ENCODE data around the gene SLC16A9.

The SLC16A9 gene

GRCh38 chr10:59702347-59702746, 7.3 kb downstream of the SLC16A9 start:
- no peak for DNase-seq (ENCODE audit: low spot score)
- TF ChIP-seq CTCF (IDR thresholded peaks at IDR 0.05; ENCODE audit: extremely low read depth, missing control alignments) = no peak

DNA sequence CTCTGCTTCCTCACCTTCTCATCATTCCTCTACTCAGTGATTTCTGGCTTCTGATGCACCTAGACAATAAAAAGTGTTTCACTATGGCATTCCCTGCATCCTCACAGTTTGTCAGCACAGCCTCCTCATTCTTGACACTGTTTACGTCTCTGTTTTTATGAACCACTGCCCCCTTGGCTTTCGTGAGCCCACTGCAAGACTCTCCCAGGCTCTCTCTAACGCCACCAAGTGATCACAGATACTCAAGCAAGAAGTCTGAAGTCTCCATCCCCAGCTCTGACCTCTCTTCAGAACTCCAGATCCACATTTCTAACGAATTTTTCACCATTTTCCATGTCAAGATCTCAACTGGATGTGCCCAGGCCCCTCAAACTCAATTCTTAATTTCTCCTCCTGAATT, 8.9 kb downstream of the SLC16A9 start:
- no peak for DNase-seq (ENCODE audit: low spot score)
- TF ChIP-seq CTCF (IDR thresholded peaks at IDR 0.05; ENCODE audit: extremely low read depth, missing control alignments) = no peak

DNA sequence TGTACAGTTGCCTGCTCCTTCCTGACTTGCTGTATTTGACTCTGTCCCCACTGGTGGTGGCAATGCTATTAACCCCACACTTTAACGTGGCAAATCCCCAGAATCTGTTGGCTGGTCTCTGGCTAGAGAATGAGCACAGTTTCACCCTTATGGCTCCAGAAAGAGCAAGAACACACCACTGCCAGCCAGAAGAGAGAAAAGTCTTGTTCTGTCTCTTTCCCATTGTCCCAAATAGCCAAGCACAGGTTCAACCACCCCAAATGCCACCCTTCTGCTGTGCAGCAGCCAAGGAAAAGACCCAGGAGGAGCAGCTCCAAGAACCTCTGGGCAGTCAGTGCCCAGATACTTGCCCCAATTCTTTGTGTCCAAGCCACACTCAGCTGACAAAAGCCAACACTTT, 11.3 kb downstream of the SLC16A9 start:
- DNase-seq (ENCODE audit: low spot score) = no peak
- no peak for TF ChIP-seq CTCF (IDR thresholded peaks at IDR 0.05; ENCODE audit: extremely low read depth, missing control alignments)

- no peak for TF ChIP-seq CTCF (IDR thresholded peaks at IDR 0.05; ENCODE audit: extremely low read depth, missing control alignments)
- DNase-seq (ENCODE audit: low spot score) = no peak
Observed at GRCh38 chr10:59695637-59696036, 14.0 kb downstream of the SLC16A9 start.

GRCh38 chr10:59694936-59695335, 14.7 kb downstream of the SLC16A9 start:
- TF ChIP-seq CTCF (IDR thresholded peaks at IDR 0.05; ENCODE audit: extremely low read depth, missing control alignments) = no peak
- no peak for DNase-seq (ENCODE audit: low spot score)

DNA sequence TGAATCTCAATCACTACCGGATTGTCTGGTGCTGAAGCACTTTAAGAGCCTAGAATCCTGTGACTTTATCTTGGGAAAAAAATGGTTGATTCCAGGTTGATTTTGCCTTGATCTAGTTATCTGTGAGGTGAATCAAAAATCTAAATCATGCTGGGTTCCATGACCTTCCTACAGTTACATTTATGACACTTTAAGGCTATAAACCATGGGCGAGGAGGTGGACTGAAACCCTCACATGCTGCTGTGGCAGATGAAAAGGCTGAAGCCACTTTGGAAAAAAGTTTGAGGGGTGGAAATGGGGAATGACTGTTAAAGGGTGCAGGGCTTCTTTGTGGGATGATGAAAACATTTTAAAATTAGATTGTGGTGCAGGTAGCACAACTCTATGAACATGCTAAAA, 17.5 kb downstream of the SLC16A9 start:
- DNase-seq (ENCODE audit: low spot score) = no peak

DNA sequence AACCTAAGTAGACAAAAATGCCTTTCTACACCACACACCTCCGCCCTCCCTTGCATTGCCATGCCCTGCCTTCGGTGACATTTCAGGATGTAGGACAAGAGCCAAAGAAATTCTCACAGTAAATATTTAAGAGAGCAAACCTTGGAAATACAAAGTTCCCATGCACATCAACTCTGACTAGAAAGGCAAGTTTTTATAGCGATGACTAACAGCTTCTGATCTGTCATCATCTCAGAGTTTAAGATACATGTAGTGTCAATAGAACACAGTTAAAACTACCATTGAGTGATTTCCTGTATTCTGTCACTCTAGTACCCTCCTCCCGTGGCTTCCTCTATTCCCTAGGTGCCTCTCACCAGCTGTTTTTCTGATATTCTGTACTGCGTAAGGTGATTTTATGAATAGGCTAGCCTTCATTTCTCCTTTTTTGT, 20.7 kb downstream of the SLC16A9 start:
- no peak for TF ChIP-seq CTCF (IDR thresholded peaks at IDR 0.05; ENCODE audit: extremely low read depth, missing control alignments)
- no peak for DNase-seq (ENCODE audit: low spot score)

More for the DNA sequence above, 17.5 kb downstream of the SLC16A9 start:
- no peak for TF ChIP-seq CTCF (IDR thresholded peaks at IDR 0.05; ENCODE audit: extremely low read depth, missing control alignments)

All from GM20000 (cell line).